Activated CD4-positive, alpha-beta memory T cell treated with anti-CD3 and anti-CD28 coated beads for 36 hours (primary cell): ENCODE data around the gene C1orf167. TPM values are rescaled to one million over a fixed set of nuclear protein-coding genes. Genes with fewer than 3 reads are reported as not detected.

Experiments
- CTCF ChIA-PET: fragments of 350-600 bp; sonication (Branson Sonifier 250); formaldehyde crosslinking; loops from one replicate; lab custom pipeline; 2021; ENCODE audit warnings: antibody characterized with exemption, inconsistent platforms; lab: Charles Lee
- POLR2A ChIA-PET: fragments of 350-600 bp; sonication (Branson Sonifier 250); formaldehyde crosslinking; loops from one replicate; lab custom pipeline; 2021; ENCODE audit warnings: antibody characterized with exemption; lab: Charles Lee
- DNase-seq: peaks from one replicate; pipeline ENCODE4 v3.0.0-alpha.2; 2020
- H3K27ac Mint-ChIP-seq: one replicate; pipeline ENCODE4 v1.8.0; 2021; ENCODE audit warnings: mixed read lengths
- H3K27me3 Mint-ChIP-seq: one replicate; pipeline ENCODE4 v1.8.0; 2021; ENCODE audit warnings: mixed read lengths
- H3K36me3 Mint-ChIP-seq: one replicate; pipeline ENCODE4 v1.8.0; 2021; ENCODE audit warnings: mixed read lengths
- H3K4me1 Mint-ChIP-seq: one replicate; pipeline ENCODE4 v1.8.0; 2021; ENCODE audit warnings: low read depth, mixed read lengths
- H3K4me3 Mint-ChIP-seq: one replicate; pipeline ENCODE4 v1.8.0; 2021; ENCODE audit warnings: mild to moderate bottlenecking, mixed read lengths
- H3K9me3 Mint-ChIP-seq: one replicate; pipeline ENCODE4 v1.8.0; 2021; ENCODE audit warnings: mixed read lengths
- intact Hi-C: fragments of 100-400 bp; cut with micrococcal nuclease; formaldehyde crosslinking; loops from one replicate; pipeline ENCODE4 v1.15.1; 2023
- total RNA-seq, 2 experiments: library from RNA; stranded (reverse); gene quantifications; one replicate each; pipeline ENCODE4 v1.2.3, GENCODE V29; 2021

Gene C1orf167
- total RNA-seq, 2 experiments from 2014 or later, result not detected

- Mint-ChIP-seq H3K27ac (no peak overlapping the region), H3K27me3 (peaks cover 6% of the 10 kb centered on the region), H3K4me3 (no peak overlapping the region), H3K9me3 (no peaks in the 10 kb centered on the region), H3K36me3 (no peaks in the 10 kb centered on the region), H3K4me1 (peaks cover 6% of the 10 kb centered on the region)
- POLR2A ChIA-PET, result no interaction called here
- CTCF ChIA-PET, result no interaction called here
- no peak for DNase-seq
- intact Hi-C loops, result no loop called here
Measured at GRCh38 chr1:11765661-11766428, 3.9 kb downstream of the C1orf167 start.

- intact Hi-C loops, result no loop called here
- ChIA-PET POLR2A (no interaction called here), CTCF (no interaction called here)
- Mint-ChIP-seq H3K4me1 (peaks cover 6% of the 10 kb centered on the region), H3K9me3 (no peaks in the 10 kb centered on the region), H3K27me3 (peaks cover 4% of the 10 kb centered on the region), H3K27ac (no peak overlapping the region), H3K4me3 (no peak overlapping the region), H3K36me3 (no peaks in the 10 kb centered on the region)
- DNase-seq, result no peak
Measured at GRCh38 chr1:11766429-11766776, 4.4 kb downstream of the C1orf167 start.

GRCh38 chr1:11767922-11768704, 6.1 kb downstream of the C1orf167 start:
- no peaks in the 10 kb centered on the region for H3K4me1 Mint-ChIP-seq
- no peak overlapping the region for H3K27ac Mint-ChIP-seq
- H3K9me3 Mint-ChIP-seq, result no peaks in the 10 kb centered on the region
- ChIA-PET CTCF (no interaction called here), POLR2A (no interaction called here)
- H3K4me3 Mint-ChIP-seq, result no peak overlapping the region
- no peak for DNase-seq
- no peaks in the 10 kb centered on the region for H3K36me3 Mint-ChIP-seq
- intact Hi-C loops, result no loop called here
- no peaks in the 10 kb centered on the region for H3K27me3 Mint-ChIP-seq

- intact Hi-C loops, result no loop called here
- Mint-ChIP-seq H3K9me3 (no peaks in the 10 kb centered on the region), H3K36me3 (no peaks in the 10 kb centered on the region), H3K4me1 (no peaks in the 10 kb centered on the region), H3K4me3 (no peak overlapping the region), H3K27ac (no peak overlapping the region), H3K27me3 (no peaks in the 10 kb centered on the region)
- ChIA-PET POLR2A (no interaction called here), CTCF (no interaction called here)
- no peak for DNase-seq
Measured at GRCh38 chr1:11768821-11769220, 6.8 kb downstream of the C1orf167 start.

GRCh38 chr1:11769274-11769673, 7.3 kb downstream of the C1orf167 start:
- no peaks in the 10 kb centered on the region for H3K9me3 Mint-ChIP-seq
- H3K4me1 Mint-ChIP-seq, result no peaks in the 10 kb centered on the region
- no peak overlapping the region for H3K27ac Mint-ChIP-seq
- H3K36me3 Mint-ChIP-seq, result no peaks in the 10 kb centered on the region
- no peak for DNase-seq
- H3K4me3 Mint-ChIP-seq, result no peak overlapping the region
- CTCF ChIA-PET, result no interaction called here
- no peaks in the 10 kb centered on the region for H3K27me3 Mint-ChIP-seq
- intact Hi-C loops, result no loop called here
- POLR2A ChIA-PET, result no interaction called here

GRCh38 chr1:11770011-11770410, 8.0 kb downstream of the C1orf167 start:
- intact Hi-C loops, result no loop called here
- ChIA-PET POLR2A (no interaction called here), CTCF (no interaction called here)
- Mint-ChIP-seq H3K4me1 (no peaks in the 10 kb centered on the region), H3K9me3 (no peaks in the 10 kb centered on the region), H3K27ac (no peak overlapping the region), H3K4me3 (no peak overlapping the region), H3K27me3 (no peaks in the 10 kb centered on the region), H3K36me3 (no peaks in the 10 kb centered on the region)
- no peak for DNase-seq

GRCh38 chr1:11771481-11772043, 9.6 kb downstream of the C1orf167 start:
- Mint-ChIP-seq H3K36me3 (no peaks in the 10 kb centered on the region), H3K27me3 (no peaks in the 10 kb centered on the region), H3K4me1 (no peaks in the 10 kb centered on the region), H3K27ac (no peak overlapping the region), H3K9me3 (no peaks in the 10 kb centered on the region), H3K4me3 (no peak overlapping the region)
- POLR2A ChIA-PET, result no interaction called here
- intact Hi-C loops, result no loop called here
- CTCF ChIA-PET, result interaction anchor here (1.3 kb wide), 1 partner anchor 14 kb away, joined by 3 read pairs; no protein-coding TSS in a partner anchor
- DNase-seq, result no peak

GRCh38 chr1:11772458-11772857, 10.5 kb downstream of the C1orf167 start:
- H3K9me3 Mint-ChIP-seq, result no peaks in the 10 kb centered on the region
- no peaks in the 10 kb centered on the region for H3K4me1 Mint-ChIP-seq
- DNase-seq, result no peak
- ChIA-PET CTCF (no interaction called here), POLR2A (no interaction called here)
- no peaks in the 10 kb centered on the region for H3K27me3 Mint-ChIP-seq
- no peak overlapping the region for H3K4me3 Mint-ChIP-seq
- no peaks in the 10 kb centered on the region for H3K36me3 Mint-ChIP-seq
- intact Hi-C loops, result no loop called here
- H3K27ac Mint-ChIP-seq, result no peak overlapping the region

GRCh38 chr1:11774753-11775152, 12.8 kb downstream of the C1orf167 start:
- no peak for DNase-seq
- Mint-ChIP-seq H3K27me3 (no peaks in the 10 kb centered on the region), H3K4me3 (no peak overlapping the region), H3K4me1 (no peaks in the 10 kb centered on the region), H3K36me3 (no peaks in the 10 kb centered on the region), H3K27ac (no peak overlapping the region), H3K9me3 (no peaks in the 10 kb centered on the region)
- intact Hi-C loops, result no loop called here
- ChIA-PET CTCF (no interaction called here), POLR2A (no interaction called here)

- H3K27me3 Mint-ChIP-seq, result no peaks in the 10 kb centered on the region
- CTCF ChIA-PET, result no interaction called here
- no peaks in the 10 kb centered on the region for H3K4me1 Mint-ChIP-seq
- H3K4me3 Mint-ChIP-seq, result no peak overlapping the region
- intact Hi-C loops, result no loop called here
- POLR2A ChIA-PET, result no interaction called here
- no peaks in the 10 kb centered on the region for H3K36me3 Mint-ChIP-seq
- H3K27ac Mint-ChIP-seq, result no peak overlapping the region
- no peaks in the 10 kb centered on the region for H3K9me3 Mint-ChIP-seq
- DNase-seq, result no peak
Measured at GRCh38 chr1:11777658-11778322, 15.8 kb downstream of the C1orf167 start.

- Mint-ChIP-seq H3K27ac (no peak overlapping the region), H3K4me3 (no peak overlapping the region), H3K9me3 (no peaks in the 10 kb centered on the region), H3K36me3 (no peaks in the 10 kb centered on the region), H3K27me3 (no peaks in the 10 kb centered on the region), H3K4me1 (no peaks in the 10 kb centered on the region)
- intact Hi-C loops, result no loop called here
- POLR2A ChIA-PET, result no interaction called here
- CTCF ChIA-PET, result no interaction called here
- no peak for DNase-seq
Measured at GRCh38 chr1:11778336-11778735, 16.3 kb downstream of the C1orf167 start.

GRCh38 chr1:11778844-11779623, 17.0 kb downstream of the C1orf167 start:
- no peaks in the 10 kb centered on the region for H3K4me1 Mint-ChIP-seq
- intact Hi-C loops, result no loop called here
- no peaks in the 10 kb centered on the region for H3K9me3 Mint-ChIP-seq
- H3K4me3 Mint-ChIP-seq, result no peak overlapping the region
- CTCF ChIA-PET, result no interaction called here
- no peaks in the 10 kb centered on the region for H3K36me3 Mint-ChIP-seq
- no peak overlapping the region for H3K27ac Mint-ChIP-seq
- POLR2A ChIA-PET, result no interaction called here
- DNase-seq, result no peak
- no peaks in the 10 kb centered on the region for H3K27me3 Mint-ChIP-seq
